ENCODE data around the gene CHN2. TPM values are rescaled to one million over a fixed set of nuclear protein-coding genes. Genes with fewer than 3 reads are reported as not detected.
"Not testable (repeated sequence)": the region's sequence is repeated elsewhere in the genome, so short reads cannot be mapped to it uniquely, and the experiment has no call there.

CHN2 gene
- total RNA-seq, 1 experiment from 2014 or later, result 0.15 TPM

DNA sequence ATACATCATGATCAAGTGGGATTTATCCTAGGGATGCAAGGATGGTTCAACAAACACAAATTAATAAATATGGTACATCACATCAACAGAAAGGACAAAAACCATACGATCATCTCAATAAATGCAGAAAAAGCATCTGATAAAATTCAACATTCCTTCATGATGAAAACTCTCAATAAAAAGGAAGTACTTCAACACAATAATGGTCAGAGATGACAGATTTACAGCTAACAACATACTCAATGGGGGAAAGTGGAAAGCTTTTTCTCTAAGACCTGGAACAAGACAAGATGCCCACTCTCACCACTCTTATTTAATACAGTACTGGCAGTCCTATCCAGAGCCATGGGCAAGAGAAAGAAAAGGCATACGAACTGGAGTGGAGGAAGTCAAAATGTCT is 329.2 kb downstream of the CHN2 start:
- Histone ChIP-seq H3K36me3 (ENCODE audit: control insufficient read depth, insufficient read depth, low read length) (no peaks in the 10 kb centered on the region), H3K9me3 (ENCODE audit: control insufficient read depth, insufficient read depth, low read depth, low read length) (no peaks in the 10 kb centered on the region), H3K27me3 (ENCODE audit: control insufficient read depth, insufficient read depth, low read length) (no peaks in the 10 kb centered on the region), H3K4me3 (ENCODE audit: low read depth in 2 of 2, low read length in 2 of 2) (no peak overlapping the region), H3K27ac (ENCODE audit: low read length) (no peak overlapping the region), H3K4me1 (ENCODE audit: control insufficient read depth, insufficient read depth, low read length) (no peaks in the 10 kb centered on the region)
- TF ChIP-seq, protein P1, sequence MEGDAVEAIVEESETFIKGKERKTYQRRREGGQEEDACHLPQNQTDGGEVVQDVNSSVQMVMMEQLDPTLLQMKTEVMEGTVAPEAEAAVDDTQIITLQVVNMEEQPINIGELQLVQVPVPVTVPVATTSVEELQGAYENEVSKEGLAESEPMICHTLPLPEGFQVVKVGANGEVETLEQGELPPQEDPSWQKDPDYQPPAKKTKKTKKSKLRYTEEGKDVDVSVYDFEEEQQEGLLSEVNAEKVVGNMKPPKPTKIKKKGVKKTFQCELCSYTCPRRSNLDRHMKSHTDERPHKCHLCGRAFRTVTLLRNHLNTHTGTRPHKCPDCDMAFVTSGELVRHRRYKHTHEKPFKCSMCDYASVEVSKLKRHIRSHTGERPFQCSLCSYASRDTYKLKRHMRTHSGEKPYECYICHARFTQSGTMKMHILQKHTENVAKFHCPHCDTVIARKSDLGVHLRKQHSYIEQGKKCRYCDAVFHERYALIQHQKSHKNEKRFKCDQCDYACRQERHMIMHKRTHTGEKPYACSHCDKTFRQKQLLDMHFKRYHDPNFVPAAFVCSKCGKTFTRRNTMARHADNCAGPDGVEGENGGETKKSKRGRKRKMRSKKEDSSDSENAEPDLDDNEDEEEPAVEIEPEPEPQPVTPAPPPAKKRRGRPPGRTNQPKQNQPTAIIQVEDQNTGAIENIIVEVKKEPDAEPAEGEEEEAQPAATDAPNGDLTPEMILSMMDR (IDR thresholded peaks at IDR 0.05), result no peak
- TF ChIP-seq POLR2AphosphoS5 (IDR thresholded peaks at IDR 0.05; ENCODE audit: low read depth, low read length), result no peak
- no peak for TF ChIP-seq SIN3A (IDR thresholded peaks at IDR 0.05; ENCODE audit: borderline replicate concordance, insufficient read depth, low read depth, low read length)
- TF ChIP-seq, protein P2, sequence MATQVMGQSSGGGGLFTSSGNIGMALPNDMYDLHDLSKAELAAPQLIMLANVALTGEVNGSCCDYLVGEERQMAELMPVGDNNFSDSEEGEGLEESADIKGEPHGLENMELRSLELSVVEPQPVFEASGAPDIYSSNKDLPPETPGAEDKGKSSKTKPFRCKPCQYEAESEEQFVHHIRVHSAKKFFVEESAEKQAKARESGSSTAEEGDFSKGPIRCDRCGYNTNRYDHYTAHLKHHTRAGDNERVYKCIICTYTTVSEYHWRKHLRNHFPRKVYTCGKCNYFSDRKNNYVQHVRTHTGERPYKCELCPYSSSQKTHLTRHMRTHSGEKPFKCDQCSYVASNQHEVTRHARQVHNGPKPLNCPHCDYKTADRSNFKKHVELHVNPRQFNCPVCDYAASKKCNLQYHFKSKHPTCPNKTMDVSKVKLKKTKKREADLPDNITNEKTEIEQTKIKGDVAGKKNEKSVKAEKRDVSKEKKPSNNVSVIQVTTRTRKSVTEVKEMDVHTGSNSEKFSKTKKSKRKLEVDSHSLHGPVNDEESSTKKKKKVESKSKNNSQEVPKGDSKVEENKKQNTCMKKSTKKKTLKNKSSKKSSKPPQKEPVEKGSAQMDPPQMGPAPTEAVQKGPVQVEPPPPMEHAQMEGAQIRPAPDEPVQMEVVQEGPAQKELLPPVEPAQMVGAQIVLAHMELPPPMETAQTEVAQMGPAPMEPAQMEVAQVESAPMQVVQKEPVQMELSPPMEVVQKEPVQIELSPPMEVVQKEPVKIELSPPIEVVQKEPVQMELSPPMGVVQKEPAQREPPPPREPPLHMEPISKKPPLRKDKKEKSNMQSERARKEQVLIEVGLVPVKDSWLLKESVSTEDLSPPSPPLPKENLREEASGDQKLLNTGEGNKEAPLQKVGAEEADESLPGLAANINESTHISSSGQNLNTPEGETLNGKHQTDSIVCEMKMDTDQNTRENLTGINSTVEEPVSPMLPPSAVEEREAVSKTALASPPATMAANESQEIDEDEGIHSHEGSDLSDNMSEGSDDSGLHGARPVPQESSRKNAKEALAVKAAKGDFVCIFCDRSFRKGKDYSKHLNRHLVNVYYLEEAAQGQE (IDR thresholded peaks at IDR 0.05; ENCODE audit: insufficient read depth in 1 of 2, low read depth in 2 of 2, low read length in 1 of 2), result no peak
- TF ChIP-seq TCF7L2 (IDR thresholded peaks at IDR 0.05; ENCODE audit: low read depth, low read length), result no peak
- POLR2A ChIA-PET, result no interaction called here
- ATAC-seq (no peak), DNase-seq (ENCODE audit: low read depth, low spot score) (no peak)
- intact Hi-C loops (cut with micrococcal nuclease; ENCODE audit: unreplicated experiment) (no loop called here), in situ Hi-C loops (cut with HindIII; ENCODE audit: low pct_unique_long_range_greater_than_20kb, low sequenced_read_pairs) (no loop called here)
- BruUV-seq (replicated peaks), result no TSS peak
- CTCF ChIA-PET, result no interaction called here

DNA sequence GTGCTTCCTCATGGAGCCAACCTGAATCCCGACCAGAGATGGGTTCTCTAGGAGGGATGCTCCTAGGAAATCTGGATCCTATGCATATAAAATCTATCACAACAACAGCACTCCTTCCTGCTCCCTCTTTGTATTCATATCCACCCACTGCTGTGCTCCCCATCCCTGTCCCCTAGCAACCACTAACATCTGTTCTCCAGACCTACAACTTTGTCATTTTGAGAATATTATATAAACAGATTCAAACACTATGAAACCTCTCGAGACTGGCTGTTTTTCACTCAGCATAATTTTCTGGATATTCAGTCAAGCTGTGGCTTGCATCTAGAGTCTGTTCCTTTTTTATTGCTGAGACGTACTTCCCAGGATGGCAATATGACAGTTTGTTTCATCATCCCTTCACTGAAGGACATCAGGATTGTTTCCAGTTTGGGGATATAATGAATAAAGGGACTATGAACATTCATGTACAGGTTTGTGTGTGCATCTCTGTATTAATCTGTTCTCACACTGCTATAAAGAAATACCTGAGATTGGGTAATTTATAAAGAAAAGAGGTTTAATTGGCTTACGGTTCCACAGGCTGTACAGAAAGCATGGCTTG is 333.0 kb downstream of the CHN2 start:
- Histone ChIP-seq H3K9me3 (ENCODE audit: control insufficient read depth, insufficient read depth, low read depth, low read length) (no peaks in the 10 kb centered on the region), H3K4me3 (ENCODE audit: low read depth in 2 of 2, low read length in 2 of 2) (no peak overlapping the region), H3K27ac (ENCODE audit: low read length) (no peak overlapping the region), H3K27me3 (ENCODE audit: control insufficient read depth, insufficient read depth, low read length) (no peaks in the 10 kb centered on the region), H3K36me3 (ENCODE audit: control insufficient read depth, insufficient read depth, low read length) (no peaks in the 10 kb centered on the region), H3K4me1 (ENCODE audit: control insufficient read depth, insufficient read depth, low read length) (no peaks in the 10 kb centered on the region)
- intact Hi-C loops (cut with micrococcal nuclease; ENCODE audit: unreplicated experiment) (no loop called here), in situ Hi-C loops (cut with HindIII; ENCODE audit: low pct_unique_long_range_greater_than_20kb, low sequenced_read_pairs) (no loop called here)
- ATAC-seq (no peak), DNase-seq (ENCODE audit: low read depth, low spot score) (no peak)
- ChIA-PET CTCF (no interaction called here), POLR2A (no interaction called here)
- TF ChIP-seq TCF7L2 (IDR thresholded peaks at IDR 0.05; ENCODE audit: low read depth, low read length) (no peak), POLR2AphosphoS5 (IDR thresholded peaks at IDR 0.05; ENCODE audit: low read depth, low read length) (no peak), SIN3A (IDR thresholded peaks at IDR 0.05; ENCODE audit: borderline replicate concordance, insufficient read depth, low read depth, low read length) (no peak)
- TF ChIP-seq, protein P2 (IDR thresholded peaks at IDR 0.05; ENCODE audit: insufficient read depth in 1 of 2, low read depth in 2 of 2, low read length in 1 of 2), result no peak
- TF ChIP-seq, protein P1 (IDR thresholded peaks at IDR 0.05), result no peak
- BruUV-seq (replicated peaks), result no TSS peak

DNA sequence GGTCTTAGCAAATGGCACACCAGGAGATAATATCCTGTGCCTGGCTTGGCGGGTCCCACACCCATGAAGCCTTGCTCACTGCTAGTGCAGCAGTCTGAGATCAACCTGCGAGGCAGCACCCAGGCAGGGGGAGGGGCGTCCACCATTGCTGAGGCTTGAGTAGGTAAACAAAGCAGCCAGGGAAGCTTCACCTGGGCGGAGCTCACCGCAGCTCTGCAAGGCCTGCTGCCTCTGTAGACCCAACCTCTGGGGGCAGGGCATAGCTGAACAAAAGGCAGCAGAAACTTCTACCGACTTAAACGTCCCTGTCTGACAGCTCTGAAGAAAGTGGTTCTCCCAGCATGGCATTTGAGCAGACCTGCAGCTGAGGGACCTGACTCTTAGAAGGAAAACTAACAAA is 334.0 kb downstream of the CHN2 start:
- ATAC-seq; in situ Hi-C loops (cut with HindIII; ENCODE audit: low pct_unique_long_range_greater_than_20kb, low sequenced_read_pairs): not testable (repeated sequence)

More for the DNA sequence above, 334.0 kb downstream of the CHN2 start:
- BruUV-seq (replicated peaks); POLR2A ChIA-PET; H3K4me3 ChIP-seq (ENCODE audit: low read depth in 2 of 2, low read length in 2 of 2); CTCF ChIA-PET; H3K27ac ChIP-seq (ENCODE audit: low read length); H3K36me3 ChIP-seq (ENCODE audit: control insufficient read depth, insufficient read depth, low read length); H3K9me3 ChIP-seq (ENCODE audit: control insufficient read depth, insufficient read depth, low read depth, low read length); H3K27me3 ChIP-seq (ENCODE audit: control insufficient read depth, insufficient read depth, low read length); intact Hi-C loops (cut with micrococcal nuclease; ENCODE audit: unreplicated experiment); DNase-seq (ENCODE audit: low read depth, low spot score); H3K4me1 ChIP-seq (ENCODE audit: control insufficient read depth, insufficient read depth, low read length): not testable (repeated sequence)

Measured in Panc1 (cell line).